HEK293 (cell line): Measurements from ENCODE around the gene C19orf18.

Experiments used
- CTCF ChIA-PET: fragments of 350-600 bp; formaldehyde crosslinking; extraction: SDS; loops from one replicate; lab custom pipeline; 2021; ENCODE audit warnings: antibody characterized with exemption; lab: Yijun Ruan, JAX
- POLR2A ChIA-PET: fragments of 300-600 bp; formaldehyde crosslinking; extraction: SDS; loops from one replicate; lab custom pipeline; 2020; ENCODE audit warnings: antibody characterized with exemption, inconsistent platforms; lab: Yijun Ruan, JAX
- H3K27ac ChIP-seq: fragments of 200-500 bp; sonication (Bioruptor generic); 2 replicates; pipeline ENCODE4 v1.5.1; 2014; ENCODE audit warnings: low read depth, low read length, control low read depth, inconsistent platforms; ENCODE audit errors: extremely low read depth
- H3K36me3 ChIP-seq, 2 experiments: fragments of 200-500 bp in 1 of 2; sonication (Bioruptor generic) in 1 of 2; 1 replicate in 1 of 2; 2 replicates in 1 of 2; pipeline ENCODE4 v1.5.1; 2014 to 2017; ENCODE audit warnings: inconsistent platforms in 2 of 2, low read length in 2 of 2; ENCODE audit not compliant: control insufficient read depth in 2 of 2, insufficient read depth in 1 of 2
- H3K4me1 ChIP-seq: fragments of 200-500 bp; sonication (Bioruptor generic); 2 replicates; pipeline ENCODE4 v1.5.1; 2014; ENCODE audit warnings: mild to moderate bottlenecking, low read length, inconsistent platforms; ENCODE audit not compliant: control insufficient read depth, insufficient read depth
- H3K4me3 ChIP-seq: 2 replicates; pipeline ENCODE4 v1.5.1; 2011; ENCODE audit warnings: low read depth, mild to moderate bottlenecking, control low read depth, low read length, moderate library complexity
- H3K9me3 ChIP-seq: fragments of 200-500 bp; sonication (Bioruptor generic); 2 replicates; pipeline ENCODE4 v1.5.1; 2014; ENCODE audit warnings: low read depth, low read length, inconsistent platforms; ENCODE audit not compliant: control insufficient read depth, insufficient read depth
- GFI1B ChIP-seq: fragments of 450-650 bp; formaldehyde crosslinking; IDR thresholded peaks from 2 replicates; pipeline ENCODE4 v1.5.1; 2016; ENCODE audit warnings: missing biosample characterization, missing genetic modification characterization
- HOXC10 ChIP-seq: sonication (generic); formaldehyde crosslinking; IDR thresholded peaks from 2 replicates; pipeline ENCODE4 v1.8.1; 2023; ENCODE audit warnings: mild to moderate bottlenecking, missing genetic modification reagents
- OSR2 ChIP-seq: fragments of 450-650 bp; formaldehyde crosslinking; IDR thresholded peaks from 2 replicates; pipeline ENCODE4 v1.5.1; 2016; ENCODE audit warnings: missing biosample characterization, missing genetic modification characterization
- PRDM1 ChIP-seq: fragments of 450-650 bp; formaldehyde crosslinking; IDR thresholded peaks from 2 replicates; pipeline ENCODE4; 2016; ENCODE audit warnings: missing biosample characterization, missing genetic modification characterization
- SP2 ChIP-seq: fragments of 450-650 bp; formaldehyde crosslinking; IDR thresholded peaks from 2 replicates; pipeline ENCODE4 v1.5.1; 2016; ENCODE audit warnings: missing biosample characterization, missing genetic modification characterization
- SP7 ChIP-seq: fragments of 450-650 bp; formaldehyde crosslinking; IDR thresholded peaks from 2 replicates; pipeline ENCODE4 v1.5.1; 2016; ENCODE audit warnings: missing biosample characterization, missing genetic modification characterization
- ZEB2 ChIP-seq: fragments of 450-650 bp; formaldehyde crosslinking; IDR thresholded peaks from 2 replicates; pipeline ENCODE4 v1.5.1; 2016; ENCODE audit warnings: missing biosample characterization, missing genetic modification characterization
- ZFHX2 ChIP-seq: fragments of 450-650 bp; formaldehyde crosslinking; conservative IDR thresholded peaks from 2 replicates; pipeline ENCODE4 v1.5.1; 2016; ENCODE audit warnings: missing biosample characterization, missing genetic modification characterization
- ZNF121 ChIP-seq: fragments of 450-650 bp; formaldehyde crosslinking; IDR thresholded peaks from 2 replicates; pipeline ENCODE4 v1.5.1; 2016; ENCODE audit warnings: missing biosample characterization, missing genetic modification characterization
- ZNF211 ChIP-seq: fragments of 450-650 bp; formaldehyde crosslinking; IDR thresholded peaks from 2 replicates; pipeline ENCODE4 v1.5.1; 2016; ENCODE audit warnings: low read depth, missing biosample characterization, missing genetic modification characterization
- ZNF221 ChIP-seq: fragments of 450-650 bp; formaldehyde crosslinking; IDR thresholded peaks from 2 replicates; pipeline ENCODE4 v1.5.1; 2017; ENCODE audit warnings: missing biosample characterization, missing genetic modification characterization, borderline replicate concordance
- ZNF335 ChIP-seq: fragments of 450-650 bp; formaldehyde crosslinking; conservative IDR thresholded peaks from 2 replicates; pipeline ENCODE4 v1.5.1; 2016; ENCODE audit warnings: missing biosample characterization, missing genetic modification characterization
- ZNF366 ChIP-seq: fragments of 450-650 bp; formaldehyde crosslinking; conservative IDR thresholded peaks from 2 replicates; pipeline ENCODE4 v1.5.1; 2016; ENCODE audit warnings: missing biosample characterization, missing genetic modification characterization
- ZNF394 ChIP-seq: fragments of 450-650 bp; formaldehyde crosslinking; IDR thresholded peaks from 2 replicates; pipeline ENCODE4 v1.5.1; 2016; ENCODE audit warnings: missing biosample characterization, missing genetic modification characterization, mild to moderate bottlenecking, moderate library complexity, borderline replicate concordance
- ZNF621 ChIP-seq: fragments of 450-650 bp; formaldehyde crosslinking; IDR thresholded peaks from 2 replicates; pipeline ENCODE4 v1.5.1; 2017; ENCODE audit warnings: missing biosample characterization, missing genetic modification characterization
- ZNF623 ChIP-seq: fragments of 450-650 bp; formaldehyde crosslinking; IDR thresholded peaks from 2 replicates; pipeline ENCODE4 v1.5.1; 2016; ENCODE audit warnings: missing biosample characterization, missing genetic modification characterization
- ZNF670 ChIP-seq: fragments of 450-650 bp; formaldehyde crosslinking; IDR thresholded peaks from 2 replicates; pipeline ENCODE4 v1.5.1; 2016; ENCODE audit warnings: missing biosample characterization, missing genetic modification characterization, low read depth
- ZNF843 ChIP-seq: fragments of 450-650 bp; formaldehyde crosslinking; IDR thresholded peaks from 2 replicates; pipeline ENCODE4 v1.5.1; 2016; ENCODE audit warnings: missing biosample characterization, missing genetic modification characterization
- ZXDB ChIP-seq: fragments of 450-650 bp; formaldehyde crosslinking; IDR thresholded peaks from 2 replicates; pipeline ENCODE4 v1.5.1; 2016; ENCODE audit warnings: missing biosample characterization, missing genetic modification characterization
- TF ChIP-seq, protein P1 (sequence below): fragments of 450-650 bp; formaldehyde crosslinking; IDR thresholded peaks from 2 replicates; pipeline ENCODE4 v1.5.1; 2016; ENCODE audit warnings: missing biosample characterization, missing genetic modification characterization
- TF ChIP-seq, protein P2 (sequence below): fragments of 450-650 bp; formaldehyde crosslinking; optimal IDR thresholded peaks from 2 replicates; pipeline ENCODE3; 2016; ENCODE audit warnings: missing biosample characterization, mild to moderate bottlenecking, missing genetic modification characterization
- TF ChIP-seq, protein P3 (sequence below): fragments of 450-650 bp; formaldehyde crosslinking; IDR thresholded peaks from 2 replicates; pipeline ENCODE4 v1.5.1; 2016; ENCODE audit warnings: missing biosample characterization, missing genetic modification characterization
- TF ChIP-seq, protein P4 (sequence below): fragments of 450-650 bp; formaldehyde crosslinking; IDR thresholded peaks from 2 replicates; pipeline ENCODE4 v1.5.1; 2016; ENCODE audit warnings: missing biosample characterization, missing genetic modification characterization
- TF ChIP-seq, protein P5 (sequence below): fragments of 450-650 bp; formaldehyde crosslinking; IDR thresholded peaks from 2 replicates; pipeline ENCODE4 v1.5.1; 2016; ENCODE audit warnings: missing biosample characterization, missing genetic modification characterization
- TF ChIP-seq, protein P6 (sequence below): fragments of 450-650 bp; formaldehyde crosslinking; IDR thresholded peaks from 2 replicates; pipeline ENCODE4 v1.5.1; 2016; ENCODE audit warnings: missing biosample characterization, missing genetic modification characterization

The C19orf18 gene

DNA sequence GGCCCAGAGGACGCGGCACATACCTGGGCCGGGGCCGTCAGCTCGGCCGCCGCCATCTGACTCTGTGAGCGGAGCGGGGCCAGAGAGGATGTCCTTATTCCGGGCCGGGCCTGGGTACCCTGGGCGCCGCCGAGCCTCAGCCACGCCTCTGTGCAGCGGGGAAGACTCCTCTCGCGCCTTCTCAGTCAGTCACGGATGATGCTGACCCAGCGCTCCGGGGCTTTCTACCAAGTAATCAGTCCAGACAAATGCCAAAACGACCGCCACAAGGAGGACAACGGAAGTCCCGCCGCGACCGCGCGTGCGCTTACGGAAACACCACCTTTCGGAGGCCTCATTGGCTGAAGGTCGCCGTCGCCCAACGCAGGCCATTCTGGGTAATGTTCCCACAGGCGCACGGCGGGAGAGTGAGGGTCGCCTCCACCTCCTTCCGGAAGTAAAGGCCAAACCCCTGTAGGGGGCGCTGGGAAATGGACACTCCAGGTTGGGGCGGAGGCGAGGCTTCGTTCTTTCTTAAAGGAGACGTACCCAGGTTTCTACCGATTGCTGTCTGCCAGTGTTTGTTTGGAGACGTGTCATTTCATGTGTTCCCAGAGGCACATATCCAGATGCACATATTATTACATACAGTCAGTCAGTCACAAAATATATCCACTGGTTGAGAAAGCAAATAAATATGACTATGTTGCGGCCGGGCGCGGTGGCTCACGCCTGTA is 26.8 kb downstream of the C19orf18 start, which contains the start of gene ZNF256 (continued):
- TF ChIP-seq ZFHX2 (tag by site-specific recombination) (0 out of 2 replicates have a peak, but pooled peaks have one; percentile 21), ZNF394 (tag by site-specific recombination) (0 out of 2 replicates have a peak, but pooled peaks have one; percentile 5), ZNF335 (tag by site-specific recombination) (peak; percentile 78), ZEB2 (tag by site-specific recombination) (0 out of 2 replicates have a peak, but pooled peaks have one; percentile 27), PRDM1 (tag by site-specific recombination) (no peak), ZNF843 (peak; percentile 8; the same call in 1 of the 2 replicates), ZNF211 (tag by site-specific recombination) (no peak), ZNF366 (tag by site-specific recombination) (no peak), SP7 (peak; percentile 49; the same call in 1 of the 2 replicates), HOXC10 (CRISPR knock-in tag) (peak; percentile 95; the same call in 1 of the 2 replicates)
- TF ChIP-seq, protein P1, sequence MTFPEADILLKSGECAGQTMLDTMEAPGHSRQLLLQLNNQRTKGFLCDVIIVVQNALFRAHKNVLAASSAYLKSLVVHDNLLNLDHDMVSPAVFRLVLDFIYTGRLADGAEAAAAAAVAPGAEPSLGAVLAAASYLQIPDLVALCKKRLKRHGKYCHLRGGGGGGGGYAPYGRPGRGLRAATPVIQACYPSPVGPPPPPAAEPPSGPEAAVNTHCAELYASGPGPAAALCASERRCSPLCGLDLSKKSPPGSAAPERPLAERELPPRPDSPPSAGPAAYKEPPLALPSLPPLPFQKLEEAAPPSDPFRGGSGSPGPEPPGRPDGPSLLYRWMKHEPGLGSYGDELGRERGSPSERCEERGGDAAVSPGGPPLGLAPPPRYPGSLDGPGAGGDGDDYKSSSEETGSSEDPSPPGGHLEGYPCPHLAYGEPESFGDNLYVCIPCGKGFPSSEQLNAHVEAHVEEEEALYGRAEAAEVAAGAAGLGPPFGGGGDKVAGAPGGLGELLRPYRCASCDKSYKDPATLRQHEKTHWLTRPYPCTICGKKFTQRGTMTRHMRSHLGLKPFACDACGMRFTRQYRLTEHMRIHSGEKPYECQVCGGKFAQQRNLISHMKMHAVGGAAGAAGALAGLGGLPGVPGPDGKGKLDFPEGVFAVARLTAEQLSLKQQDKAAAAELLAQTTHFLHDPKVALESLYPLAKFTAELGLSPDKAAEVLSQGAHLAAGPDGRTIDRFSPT (tag by site-specific recombination), result no peak
- TF ChIP-seq, protein P2, sequence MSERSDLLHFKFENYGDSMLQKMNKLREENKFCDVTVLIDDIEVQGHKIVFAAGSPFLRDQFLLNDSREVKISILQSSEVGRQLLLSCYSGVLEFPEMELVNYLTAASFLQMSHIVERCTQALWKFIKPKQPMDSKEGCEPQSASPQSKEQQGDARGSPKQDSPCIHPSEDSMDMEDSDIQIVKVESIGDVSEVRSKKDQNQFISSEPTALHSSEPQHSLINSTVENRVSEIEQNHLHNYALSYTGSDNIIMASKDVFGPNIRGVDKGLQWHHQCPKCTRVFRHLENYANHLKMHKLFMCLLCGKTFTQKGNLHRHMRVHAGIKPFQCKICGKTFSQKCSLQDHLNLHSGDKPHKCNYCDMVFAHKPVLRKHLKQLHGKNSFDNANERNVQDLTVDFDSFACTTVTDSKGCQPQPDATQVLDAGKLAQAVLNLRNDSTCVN (tag by site-specific recombination), result peak; percentile 48
- TF ChIP-seq, all 188 proteins: peak for 34

DNA sequence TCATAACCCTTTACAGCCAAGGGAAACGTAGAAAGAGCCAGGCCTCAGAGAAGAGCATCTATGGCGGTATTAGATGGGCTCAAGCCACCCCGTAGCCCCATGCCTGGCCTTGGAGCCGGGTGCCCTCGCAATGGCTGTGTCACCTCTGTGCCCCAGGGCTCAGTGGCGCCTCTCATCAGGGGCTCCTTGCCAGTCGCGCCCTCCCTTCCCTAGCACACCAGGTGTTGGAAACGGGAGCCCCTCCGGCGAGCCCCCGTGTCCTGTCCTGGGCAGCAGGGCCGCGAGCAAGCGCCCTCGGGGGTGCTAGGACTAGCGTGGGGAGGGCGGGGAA is 27.3 kb downstream of the C19orf18 start:
- Histone ChIP-seq H3K27ac (peak overlapping the region; percentile 78), H3K4me3 (peak overlapping the region; percentile 98), H3K36me3 (peaks cover 18 to 38% of the 10 kb centered on the region in 2 experiments), H3K4me1 (peaks cover 5% of the 10 kb centered on the region; the same call in 1 of the 2 replicates), H3K9me3 (peaks cover 18% of the 10 kb centered on the region)
- CTCF ChIA-PET, result no interaction called here
- POLR2A ChIA-PET, result no interaction called here
- TF ChIP-seq GFI1B (tag by site-specific recombination) (no peak), ZNF621 (tag by site-specific recombination) (no peak), ZNF221 (tag by site-specific recombination) (no peak), ZXDB (tag by site-specific recombination) (no peak), ZNF670 (tag by site-specific recombination) (no peak), OSR2 (tag by site-specific recombination) (no peak), ZNF623 (tag by site-specific recombination) (no peak), ZNF121 (tag by site-specific recombination) (no peak), SP2 (tag by site-specific recombination) (no peak)
- TF ChIP-seq, protein P3, sequence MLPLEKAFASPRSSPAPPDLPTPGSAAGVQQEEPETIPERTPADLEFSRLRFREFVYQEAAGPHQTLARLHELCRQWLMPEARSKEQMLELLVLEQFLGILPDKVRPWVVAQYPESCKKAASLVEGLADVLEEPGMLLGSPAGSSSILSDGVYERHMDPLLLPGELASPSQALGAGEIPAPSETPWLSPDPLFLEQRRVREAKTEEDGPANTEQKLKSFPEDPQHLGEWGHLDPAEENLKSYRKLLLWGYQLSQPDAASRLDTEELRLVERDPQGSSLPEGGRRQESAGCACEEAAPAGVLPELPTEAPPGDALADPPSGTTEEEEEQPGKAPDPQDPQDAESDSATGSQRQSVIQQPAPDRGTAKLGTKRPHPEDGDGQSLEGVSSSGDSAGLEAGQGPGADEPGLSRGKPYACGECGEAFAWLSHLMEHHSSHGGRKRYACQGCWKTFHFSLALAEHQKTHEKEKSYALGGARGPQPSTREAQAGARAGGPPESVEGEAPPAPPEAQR (tag by site-specific recombination), result no peak
- TF ChIP-seq, protein P4, sequence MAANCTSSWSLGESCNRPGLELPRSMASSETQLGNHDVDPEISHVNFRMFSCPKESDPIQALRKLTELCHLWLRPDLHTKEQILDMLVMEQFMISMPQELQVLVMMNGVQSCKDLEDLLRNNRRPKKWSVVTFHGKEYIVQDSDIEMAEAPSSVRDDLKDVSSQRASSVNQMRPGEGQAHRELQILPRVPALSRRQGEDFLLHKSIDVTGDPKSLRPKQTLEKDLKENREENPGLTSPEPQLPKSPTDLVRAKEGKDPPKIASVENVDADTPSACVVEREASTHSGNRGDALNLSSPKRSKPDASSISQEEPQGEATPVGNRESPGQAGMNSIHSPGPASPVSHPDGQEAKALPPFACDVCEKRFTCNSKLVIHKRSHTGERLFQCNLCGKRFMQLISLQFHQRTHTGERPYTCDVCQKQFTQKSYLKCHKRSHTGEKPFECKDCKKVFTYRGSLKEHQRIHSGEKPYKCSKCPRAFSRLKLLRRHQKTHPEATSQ (tag by site-specific recombination), result no peak
- TF ChIP-seq, protein P5, sequence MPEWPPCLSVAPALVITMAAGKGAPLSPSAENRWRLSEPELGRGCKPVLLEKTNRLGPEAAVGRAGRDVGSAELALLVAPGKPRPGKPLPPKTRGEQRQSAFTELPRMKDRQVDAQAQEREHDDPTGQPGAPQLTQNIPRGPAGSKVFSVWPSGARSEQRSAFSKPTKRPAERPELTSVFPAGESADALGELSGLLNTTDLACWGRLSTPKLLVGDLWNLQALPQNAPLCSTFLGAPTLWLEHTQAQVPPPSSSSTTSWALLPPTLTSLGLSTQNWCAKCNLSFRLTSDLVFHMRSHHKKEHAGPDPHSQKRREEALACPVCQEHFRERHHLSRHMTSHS (tag by site-specific recombination), result no peak
- TF ChIP-seq, protein P6, sequence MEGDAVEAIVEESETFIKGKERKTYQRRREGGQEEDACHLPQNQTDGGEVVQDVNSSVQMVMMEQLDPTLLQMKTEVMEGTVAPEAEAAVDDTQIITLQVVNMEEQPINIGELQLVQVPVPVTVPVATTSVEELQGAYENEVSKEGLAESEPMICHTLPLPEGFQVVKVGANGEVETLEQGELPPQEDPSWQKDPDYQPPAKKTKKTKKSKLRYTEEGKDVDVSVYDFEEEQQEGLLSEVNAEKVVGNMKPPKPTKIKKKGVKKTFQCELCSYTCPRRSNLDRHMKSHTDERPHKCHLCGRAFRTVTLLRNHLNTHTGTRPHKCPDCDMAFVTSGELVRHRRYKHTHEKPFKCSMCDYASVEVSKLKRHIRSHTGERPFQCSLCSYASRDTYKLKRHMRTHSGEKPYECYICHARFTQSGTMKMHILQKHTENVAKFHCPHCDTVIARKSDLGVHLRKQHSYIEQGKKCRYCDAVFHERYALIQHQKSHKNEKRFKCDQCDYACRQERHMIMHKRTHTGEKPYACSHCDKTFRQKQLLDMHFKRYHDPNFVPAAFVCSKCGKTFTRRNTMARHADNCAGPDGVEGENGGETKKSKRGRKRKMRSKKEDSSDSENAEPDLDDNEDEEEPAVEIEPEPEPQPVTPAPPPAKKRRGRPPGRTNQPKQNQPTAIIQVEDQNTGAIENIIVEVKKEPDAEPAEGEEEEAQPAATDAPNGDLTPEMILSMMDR (tag by site-specific recombination), result no peak
